RWPE2 (cell line): ENCODE results near the gene EPPIN.

Experiments used
- ATAC-seq: fragments of 200-7000 bp; cut with Tn5 transposase; 3 replicates; pipeline ENCODE4 v1.9.1; 2021; ENCODE audit warnings: low read depth
- DNase-seq: peaks from one replicate; pipeline ENCODE4 v3.0.0-alpha.2; 2020; ENCODE audit warnings: low spot score
- H3K27ac ChIP-seq: fragments of 450-650 bp; 2 replicates; pipeline ENCODE4 v1.5.1; 2017; ENCODE audit warnings: mild to moderate bottlenecking; ENCODE audit not compliant: poor library complexity, severe bottlenecking
- H3K27me3 ChIP-seq: fragments of 250-450 bp; sonication (Bioruptor Pico); 2 replicates; pipeline ENCODE4 v1.5.1; 2021; ENCODE audit warnings: mild to moderate bottlenecking, moderate library complexity; ENCODE audit not compliant: insufficient read depth, poor library complexity, severe bottlenecking
- H3K36me3 ChIP-seq: fragments of 250-450 bp; sonication (Bioruptor Pico); 2 replicates; pipeline ENCODE4 v1.5.1; 2020; ENCODE audit warnings: low read depth, mild to moderate bottlenecking, moderate library complexity
- H3K4me1 ChIP-seq: fragments of 250-450 bp; sonication (Bioruptor Pico); 2 replicates; pipeline ENCODE4 v1.5.1; 2021; ENCODE audit warnings: mild to moderate bottlenecking, moderate library complexity; ENCODE audit not compliant: insufficient read depth, poor library complexity, severe bottlenecking
- H3K4me3 ChIP-seq: fragments of 250-450 bp; sonication (Bioruptor Pico); 2 replicates; pipeline ENCODE4 v1.5.1; 2021; ENCODE audit warnings: mild to moderate bottlenecking, moderate library complexity; ENCODE audit not compliant: severe bottlenecking
- H3K9me3 ChIP-seq: fragments of 250-450 bp; sonication (Bioruptor Pico); 2 replicates; pipeline ENCODE4 v1.5.1; 2021; ENCODE audit warnings: mild to moderate bottlenecking, moderate library complexity; ENCODE audit not compliant: severe bottlenecking
- CTCF ChIP-seq: fragments of 450-650 bp; IDR thresholded peaks from one replicate; pipeline ENCODE4 v1.5.1; 2017; ENCODE audit warnings: mild to moderate bottlenecking, moderate library complexity; ENCODE audit not compliant: poor library complexity, severe bottlenecking

Gene EPPIN

GRCh38 chr20:45555198-45555597, 8.0 kb upstream of the EPPIN start:
- Histone ChIP-seq H3K9me3 (no peaks in the 10 kb centered on the region), H3K4me3 (no peak overlapping the region), H3K4me1 (no peaks in the 10 kb centered on the region), H3K27me3 (peaks cover 32% of the 10 kb centered on the region), H3K36me3 (no peaks in the 10 kb centered on the region), H3K27ac (no peak overlapping the region)
- DNase-seq (no peak), ATAC-seq (no peak; the same call in 2 of the 3 replicates)
- no peak for TF ChIP-seq CTCF

GRCh38 chr20:45552456-45552855, 5.3 kb upstream of the EPPIN start:
- Histone ChIP-seq H3K4me1 (no peaks in the 10 kb centered on the region), H3K27ac (no peak overlapping the region), H3K27me3 (peaks cover 22% of the 10 kb centered on the region), H3K9me3 (no peaks in the 10 kb centered on the region), H3K36me3 (no peaks in the 10 kb centered on the region), H3K4me3 (no peak overlapping the region)
- DNase-seq = no peak
- no peak for ATAC-seq
- no peak for TF ChIP-seq CTCF

GRCh38 chr20:45550765-45551164, 3.6 kb upstream of the EPPIN start:
- H3K4me3 ChIP-seq = no peak overlapping the region
- H3K9me3 ChIP-seq = no peaks in the 10 kb centered on the region
- peaks cover 30% of the 10 kb centered on the region for H3K27me3 ChIP-seq
- no peaks in the 10 kb centered on the region for H3K36me3 ChIP-seq
- no peak for DNase-seq
- no peak for ATAC-seq
- TF ChIP-seq CTCF = no peak
- H3K27ac ChIP-seq = no peak overlapping the region
- H3K4me1 ChIP-seq = no peaks in the 10 kb centered on the region

GRCh38 chr20:45548410-45548809, 1.2 kb upstream of the EPPIN start:
- Histone ChIP-seq H3K36me3 (no peaks in the 10 kb centered on the region), H3K9me3 (no peaks in the 10 kb centered on the region), H3K4me3 (no peak overlapping the region), H3K4me1 (no peaks in the 10 kb centered on the region), H3K27ac (no peak overlapping the region), H3K27me3 (peaks cover 35% of the 10 kb centered on the region)
- DNase-seq (no peak), ATAC-seq (no peak)
- no peak for TF ChIP-seq CTCF

- Histone ChIP-seq H3K36me3 (no peaks in the 10 kb centered on the region), H3K9me3 (no peaks in the 10 kb centered on the region), H3K4me3 (no peak overlapping the region), H3K27ac (no peak overlapping the region), H3K4me1 (no peaks in the 10 kb centered on the region), H3K27me3 (peaks cover 49% of the 10 kb centered on the region)
- DNase-seq (no peak), ATAC-seq (peak; percentile 70)
- peak; percentile 82 for TF ChIP-seq CTCF
These were observed 1.3 kb downstream of the EPPIN start for GRCh38 chr20:45545754-45546453.
